NCI-H446 (cell line): ENCODE results near the gene ATF3.

Experiments used
- DNase-seq, 2 experiments: peaks; one replicate each; lab custom pipeline; 2025; lab: John Stamatoyannopoulos, UW

The ATF3 gene

GRCh38 chr1:212586206-212587015 lies 22.1 kb upstream of the ATF3 start:
- DNase-seq: no peak

- no peak for DNase-seq
Observed at GRCh38 chr1:212587016-212587887, 21.3 kb upstream of the ATF3 start.

GRCh38 chr1:212587888-212588510 lies 20.6 kb upstream of the ATF3 start:
- DNase-seq: no peak

- no peak for DNase-seq
Observed at GRCh38 chr1:212589446-212589845, 19.1 kb upstream of the ATF3 start.

- DNase-seq: no peak
Observed at GRCh38 chr1:212591922-212592321, 16.6 kb upstream of the ATF3 start.

- no peak for DNase-seq
Observed at GRCh38 chr1:212593821-212594251, 14.7 kb upstream of the ATF3 start.

GRCh38 chr1:212594640-212595039 lies 13.9 kb upstream of the ATF3 start:
- DNase-seq: no peak

- DNase-seq: no peak
Observed at GRCh38 chr1:212595229-212595628, 13.3 kb upstream of the ATF3 start.

GRCh38 chr1:212595787-212596714 lies 12.5 kb upstream of the ATF3 start:
- no peak for DNase-seq

- no peak for DNase-seq
Observed at GRCh38 chr1:212596798-212597197, 11.8 kb upstream of the ATF3 start.

GRCh38 chr1:212597487-212597886 lies 11.1 kb upstream of the ATF3 start:
- DNase-seq: no peak

- no peak for DNase-seq
Observed at GRCh38 chr1:212600071-212600915, 8.3 kb upstream of the ATF3 start.

- DNase-seq: no peak
Observed at GRCh38 chr1:212600980-212601379, 7.6 kb upstream of the ATF3 start.

- no peak for DNase-seq
Observed at GRCh38 chr1:212601524-212601923, 7.0 kb upstream of the ATF3 start.

GRCh38 chr1:212605441-212606394 lies 2.8 kb upstream of the ATF3 start:
- no peak for DNase-seq

- DNase-seq: no peak
Observed at GRCh38 chr1:212606395-212607205, 2.0 kb upstream of the ATF3 start.

GRCh38 chr1:212607206-212607912 lies 1.2 kb upstream of the ATF3 start:
- DNase-seq: no peak

- peak in 1 of 2 experiments; percentile 44 for DNase-seq
Observed at GRCh38 chr1:212607913-212608391, 609 bp upstream of the ATF3 start.
